Right ventricle myocardium superior (tissue), 1 donor: ENCODE results near the gene FAM120B. TPM values are rescaled to one million over a fixed set of nuclear protein-coding genes. Genes with fewer than 3 reads are reported as not detected.

Experiments used
- ATAC-seq: fragments of 200-7000 bp; cut with Tn5 transposase; one replicate; pipeline ENCODE4 v1.9.1; 2020; ENCODE audit warnings: mild to moderate bottlenecking; ENCODE audit not compliant: poor library complexity
- DNase-seq: peaks from one replicate; pipeline ENCODE4 v3.0.0-alpha.2; 2020
- intact Hi-C: fragments of 100-400 bp; cut with DNase I; formaldehyde crosslinking; loops from one replicate; pipeline ENCODE4 v1.11.2; 2022
- total RNA-seq: library from RNA; stranded (reverse); fragmentation: NEBNext Ultra II Directional; extraction: Animal tissue kit (Norgen Biotek cat#: 25700); gene quantifications from one replicate; pipeline ENCODE4 v1.2.1, GENCODE V29; 2021
- donor health status: DM: no; HTN: yes; CAD: no; lungs with severe emphysema.

The FAM120B gene
- total RNA-seq, 1 donor from 2014 or later, result 16.5 TPM

GRCh38 chr6:170283212-170284081 lies 23.1 kb upstream of the FAM120B start:
- DNase-seq (no peak), ATAC-seq (no peak)
- intact Hi-C loops, result loop anchor here (10.0 kb wide), 1 partner anchor 149 kb away; no protein-coding TSS in a partner anchor

GRCh38 chr6:170284126-170284773 lies 22.3 kb upstream of the FAM120B start:
- ATAC-seq, result no peak
- intact Hi-C loops, result loop anchor here (10.0 kb wide), 1 partner anchor 149 kb away; no protein-coding TSS in a partner anchor
- DNase-seq, result no peak

GRCh38 chr6:170284866-170285469 lies 21.6 kb upstream of the FAM120B start:
- ATAC-seq (no peak), DNase-seq (no peak)
- intact Hi-C loops, result loop anchor here (5.0 to 10.0 kb wide), 2 partner anchors 150 to 238 kb away; no protein-coding TSS in a partner anchor

DNA sequence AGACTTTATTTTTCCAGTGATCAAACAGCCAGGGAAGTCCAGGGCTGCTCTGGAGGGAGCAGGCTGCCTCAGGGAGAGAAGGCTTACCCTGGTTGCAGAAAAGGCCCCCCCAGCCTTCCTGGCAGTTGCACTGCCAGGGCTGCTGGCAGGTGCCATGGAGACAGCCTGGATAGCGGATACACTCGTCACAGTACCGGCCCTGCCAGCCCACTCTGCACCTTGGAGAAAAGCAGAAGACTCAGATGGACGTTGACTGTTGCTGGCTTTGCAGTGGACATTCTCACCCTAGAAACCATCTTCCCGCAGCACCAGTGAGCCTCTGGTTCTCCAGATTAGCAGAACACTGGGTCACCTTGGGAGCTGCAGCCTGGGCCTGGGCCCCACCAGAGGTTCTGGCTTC lies 21.1 kb upstream of the FAM120B start:
- intact Hi-C loops, result loop anchor here (5.0 to 10.0 kb wide), 2 partner anchors 151 to 238 kb away; no protein-coding TSS in a partner anchor
- no peak for DNase-seq
- ATAC-seq, result no peak

DNA sequence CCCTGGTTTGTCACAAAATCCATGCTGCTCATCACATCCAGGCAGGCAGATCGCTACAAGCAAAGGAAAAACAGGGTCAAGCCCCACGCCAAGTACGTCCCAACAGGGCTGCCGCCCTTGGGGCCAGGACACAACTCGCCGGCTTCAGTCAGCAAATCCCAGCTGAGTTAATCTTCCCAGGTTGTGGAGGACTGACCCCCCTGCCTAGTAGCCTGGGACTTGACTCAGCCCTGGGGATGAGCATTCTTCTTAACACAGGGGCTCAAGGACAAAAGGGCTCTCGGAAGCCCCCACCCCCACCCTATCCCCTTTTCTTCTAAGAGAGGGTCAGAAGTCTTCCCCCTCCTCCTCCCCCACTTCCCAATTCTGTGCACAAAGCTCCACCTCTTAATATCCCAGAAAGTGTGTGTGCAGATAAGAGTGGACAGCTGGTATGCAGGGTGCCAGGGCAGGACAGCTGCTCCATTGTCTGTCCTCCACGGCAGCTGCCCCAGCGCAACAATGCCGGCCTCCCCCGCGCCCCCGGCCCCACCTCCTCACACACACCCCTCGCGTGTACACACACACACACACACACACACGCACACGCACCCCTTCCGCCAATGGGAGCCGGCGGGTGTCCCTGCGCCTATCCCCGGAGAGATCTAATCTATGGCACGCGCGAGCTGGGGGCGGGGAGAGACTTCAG lies 20.2 kb upstream of the FAM120B start:
- intact Hi-C loops, result loop anchor here (5.0 to 10.0 kb wide), 2 partner anchors 152 to 239 kb away; no protein-coding TSS in a partner anchor

GRCh38 chr6:170286934-170287265 lies 19.7 kb upstream of the FAM120B start:
- DNase-seq (no peak), ATAC-seq (peak; percentile 31)
- intact Hi-C loops, result loop anchor here (5.0 to 10.0 kb wide), 2 partner anchors 152 to 240 kb away; no protein-coding TSS in a partner anchor

More for the DNA sequence above, 20.2 kb upstream of the FAM120B start:
- peak; percentile 30 for ATAC-seq
- peak; percentile 74 for DNase-seq

DNA sequence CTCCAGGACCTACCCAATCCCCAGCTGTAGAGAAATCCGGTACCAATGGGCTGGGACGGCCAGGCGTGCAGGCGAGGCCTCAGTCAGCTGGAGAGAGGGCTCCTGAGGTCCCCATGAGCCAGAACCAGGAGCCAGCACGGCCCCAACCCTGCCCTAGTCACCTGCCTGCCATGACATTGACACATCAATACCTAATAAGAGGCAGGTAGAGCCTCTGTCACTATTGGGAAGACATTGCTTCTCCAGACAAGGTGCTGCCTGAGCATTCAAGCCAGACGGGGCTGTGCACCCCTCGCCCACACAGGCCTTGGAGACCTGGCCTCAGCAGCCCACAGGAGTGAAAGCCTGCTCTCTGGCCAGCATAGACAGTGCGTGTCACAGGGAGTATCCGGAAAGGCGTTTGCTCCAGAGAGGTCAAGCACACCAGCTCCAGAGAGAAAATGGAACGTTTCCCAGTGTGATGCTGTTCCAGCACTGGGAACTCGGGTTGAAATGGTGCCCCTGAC lies 19.1 kb upstream of the FAM120B start:
- intact Hi-C loops, result loop anchor here (5.0 to 10.0 kb wide), 2 partner anchors 153 to 240 kb away; no protein-coding TSS in a partner anchor
- DNase-seq (no peak), ATAC-seq (peak; percentile 2)

DNA sequence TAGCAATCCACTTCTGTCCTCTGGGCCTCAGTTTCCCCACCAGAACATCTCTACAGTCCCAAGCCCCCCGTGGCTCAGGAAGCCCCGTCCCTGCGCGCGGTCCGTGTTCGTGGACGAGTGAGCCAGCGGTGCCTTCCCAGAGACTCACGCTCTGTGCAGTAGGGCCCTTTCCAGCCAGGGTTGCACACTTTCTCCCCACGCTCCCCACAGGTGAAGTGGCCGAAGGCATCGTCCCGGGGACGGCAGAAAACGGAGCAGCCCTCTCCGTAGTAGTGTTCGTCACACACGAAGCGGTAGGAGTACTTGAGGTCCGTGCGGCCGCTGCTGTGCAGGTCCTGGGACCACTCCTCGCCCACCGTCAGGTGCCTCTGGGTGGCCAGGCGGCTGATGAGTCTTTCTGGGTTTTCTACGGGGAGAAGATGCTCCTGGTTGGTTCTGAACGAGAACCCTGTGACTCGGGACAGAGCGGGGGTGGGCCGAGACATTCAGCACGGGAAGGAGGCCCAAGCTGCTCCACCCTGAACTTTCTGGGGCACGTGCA lies 18.4 kb upstream of the FAM120B start:
- DNase-seq (no peak), ATAC-seq (no peak)
- intact Hi-C loops, result loop anchor here (5.0 to 10.0 kb wide), 2 partner anchors 153 to 241 kb away; no protein-coding TSS in a partner anchor

DNA sequence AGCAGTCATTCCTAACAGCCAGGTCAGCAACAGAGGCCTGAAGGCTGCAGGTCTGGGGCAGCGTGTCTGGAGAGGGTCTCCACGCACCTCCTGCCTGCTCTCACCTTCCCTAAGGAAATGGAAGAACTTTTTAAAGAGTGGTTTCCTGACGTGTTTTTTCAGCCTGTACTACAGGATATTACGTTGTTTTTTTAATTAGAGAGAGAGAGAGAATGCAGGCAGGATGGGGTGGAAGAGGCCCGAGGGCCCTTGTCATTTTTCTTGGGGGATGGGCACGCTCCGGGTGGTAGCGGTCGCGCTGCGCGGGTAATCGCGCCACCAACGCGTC lies 17.7 kb upstream of the FAM120B start:
- intact Hi-C loops, result loop anchor here (5.0 to 10.0 kb wide), 2 partner anchors 154 to 242 kb away; no protein-coding TSS in a partner anchor
- ATAC-seq (no peak), DNase-seq (no peak)

- intact Hi-C loops, result loop anchor here (5.0 to 10.0 kb wide), 2 partner anchors 155 to 242 kb away; no protein-coding TSS in a partner anchor
- ATAC-seq (no peak), DNase-seq (no peak)
Observed at GRCh38 chr6:170289180-170289931, 17.2 kb upstream of the FAM120B start.

- peak; percentile 4 for ATAC-seq
- DNase-seq, result no peak
- intact Hi-C loops, result loop anchor here (5.0 to 10.0 kb wide), 5 partner anchors 155 to 458 kb away; no protein-coding TSS in a partner anchor
Observed at GRCh38 chr6:170289951-170290295, 16.6 kb upstream of the FAM120B start.

DNA sequence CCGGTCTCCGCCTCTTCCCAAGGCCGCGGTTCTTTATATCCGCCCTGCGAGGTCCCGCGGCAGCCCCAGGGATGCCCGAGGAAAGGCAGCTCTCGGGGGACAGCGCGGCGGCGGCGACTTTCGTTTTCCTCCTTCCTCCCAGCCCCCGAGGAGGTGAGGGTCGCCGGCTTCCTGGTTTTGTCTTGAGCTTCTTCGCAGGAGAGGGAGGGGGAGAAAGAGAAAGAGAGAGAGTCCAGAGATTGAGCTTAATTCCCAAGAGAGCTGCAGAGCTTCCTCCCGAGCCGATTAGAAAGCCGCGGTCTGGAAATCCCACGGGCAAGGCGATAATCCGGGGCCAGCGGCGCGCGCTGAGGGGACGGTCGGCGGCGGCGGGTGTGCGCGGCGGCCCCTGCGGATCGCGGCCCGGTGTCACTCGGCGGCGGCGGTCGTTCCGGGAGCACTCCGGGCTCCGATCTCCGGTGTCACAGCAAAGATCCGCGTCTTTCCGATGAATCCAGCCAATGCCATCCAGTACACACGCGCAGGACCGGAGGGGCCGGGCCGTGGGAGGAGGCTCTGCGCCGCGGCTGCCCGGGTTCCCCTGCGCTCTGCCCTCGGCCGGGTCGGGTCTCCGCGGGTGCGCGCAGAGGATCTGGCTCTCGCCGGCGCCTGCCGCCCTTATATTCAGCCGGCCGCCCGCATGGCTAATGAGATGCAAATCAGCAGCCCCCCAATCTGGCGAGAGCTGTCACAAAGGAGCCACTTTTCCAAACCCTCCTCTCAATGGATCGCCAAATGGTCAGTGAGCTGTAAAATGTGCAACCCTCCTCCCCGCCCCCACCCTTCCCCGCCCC lies 16.0 kb upstream of the FAM120B start, which contains the start of gene DLL1:
DLL1 (minus strand) TSS at position 783 of the 833 bp plus-strand sequence. CDS start 939 bp downstream, outside the sequence.
- ATAC-seq, result peak; percentile 63
- peak; percentile 80 for DNase-seq
- intact Hi-C loops, result loop anchor here (5.0 to 10.0 kb wide), 3 partner anchors 244 to 458 kb away; no protein-coding TSS in a partner anchor

- intact Hi-C loops, result loop anchor here (5.0 to 10.0 kb wide), 3 partner anchors 243 to 459 kb away; no protein-coding TSS in a partner anchor
- DNase-seq (peak; percentile 88), ATAC-seq (peak; percentile 53)
Observed at GRCh38 chr6:170291271-170292110, 15.1 kb upstream of the FAM120B start.

DNA sequence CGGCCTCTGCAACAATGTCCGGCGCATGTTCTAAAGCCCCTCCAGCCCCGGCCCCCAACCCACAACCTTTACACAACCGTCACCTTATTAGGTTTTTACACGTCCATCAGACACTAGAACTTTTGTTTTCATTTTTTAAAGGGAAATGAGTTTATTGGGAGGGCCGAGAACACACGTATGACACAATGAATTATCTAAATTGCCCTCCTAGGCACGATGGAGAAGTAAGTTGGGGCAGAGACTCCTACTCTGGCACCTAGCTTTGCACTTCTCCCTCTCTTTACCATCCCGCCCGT lies 14.5 kb upstream of the FAM120B start:
- intact Hi-C loops, result loop anchor here (5.0 to 10.0 kb wide), 3 partner anchors 243 to 460 kb away; no protein-coding TSS in a partner anchor
- no peak for ATAC-seq
- no peak for DNase-seq

DNA sequence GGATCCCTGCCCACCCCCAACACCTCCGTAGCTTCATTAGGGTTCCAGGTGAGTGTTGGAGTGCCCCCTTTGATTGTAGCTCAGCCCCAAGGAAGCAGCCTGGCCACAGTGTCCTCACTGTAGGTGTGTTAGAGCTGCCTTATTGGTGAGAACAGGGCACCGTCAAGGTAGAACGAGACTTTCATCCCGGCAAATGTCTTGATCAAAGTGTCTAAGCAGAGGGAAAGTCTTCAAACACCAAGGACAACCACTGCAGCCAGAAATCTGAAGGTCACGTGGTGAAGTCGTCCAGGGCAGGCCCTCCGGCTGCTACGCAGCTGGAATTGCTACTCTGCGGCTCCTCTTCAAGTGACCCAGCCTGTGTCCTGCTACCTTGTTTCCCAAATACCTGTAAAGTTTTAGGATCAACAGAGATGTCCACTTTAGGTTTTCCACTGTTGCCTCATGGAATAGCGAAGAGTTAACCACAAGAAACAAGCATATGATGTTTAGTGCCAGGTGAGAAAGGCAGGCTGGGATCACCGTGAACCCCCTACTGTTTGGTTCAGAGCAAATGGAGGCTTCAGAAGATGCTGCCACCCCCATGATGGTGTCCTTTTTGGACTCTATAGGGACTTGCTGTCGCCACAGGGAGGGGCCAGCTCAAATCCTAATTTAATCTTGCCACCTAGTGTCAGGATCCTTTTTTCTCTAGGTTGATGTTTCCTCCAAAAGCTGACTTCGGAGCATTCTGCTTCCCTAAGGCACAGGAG lies 14.0 kb upstream of the FAM120B start:
- intact Hi-C loops, result loop anchor here (5.0 to 10.0 kb wide), 3 partner anchors 242 to 460 kb away; no protein-coding TSS in a partner anchor
- no peak for DNase-seq
- ATAC-seq, result peak; percentile 13
